Activated CD4-positive, alpha-beta memory T cell treated with anti-CD3 and anti-CD28 coated beads, Interleukin-2, amount 10 ng/mL, durations not matched to agents 7 days and 5 days (primary cell): ENCODE measurements around the gene EXOSC3. TPM values are rescaled to one million over a fixed set of nuclear protein-coding genes. Genes with fewer than 3 reads are reported as not detected.
"Not testable (repeated sequence)": the region's sequence is repeated elsewhere in the genome, so short reads cannot be mapped to it uniquely, and the experiment has no call there.

Experiments used
- CTCF ChIA-PET: fragments of 350-600 bp; sonication (Branson Sonifier 250); formaldehyde crosslinking; loops from one replicate; lab custom pipeline; 2021; ENCODE audit warnings: antibody characterized with exemption, inconsistent platforms; lab: Charles Lee
- POLR2A ChIA-PET: fragments of 350-600 bp; sonication (Branson Sonifier 250); formaldehyde crosslinking; loops from one replicate; lab custom pipeline; 2021; ENCODE audit warnings: antibody characterized with exemption; lab: Charles Lee
- DNase-seq: peaks from one replicate; pipeline ENCODE4 v3.0.0-alpha.2; 2020
- H3K27ac Mint-ChIP-seq: one replicate; pipeline ENCODE4 v1.8.0; 2021; ENCODE audit warnings: mild to moderate bottlenecking, mixed read lengths
- H3K27me3 Mint-ChIP-seq: one replicate; pipeline ENCODE4 v1.8.0; 2021; ENCODE audit warnings: mixed read lengths
- H3K36me3 Mint-ChIP-seq: one replicate; pipeline ENCODE4 v1.8.0; 2021; ENCODE audit warnings: low read depth, mixed read lengths
- H3K4me1 Mint-ChIP-seq: one replicate; pipeline ENCODE4 v1.8.0; 2021; ENCODE audit warnings: mixed read lengths
- H3K4me3 Mint-ChIP-seq: one replicate; pipeline ENCODE4 v1.8.0; 2021; ENCODE audit warnings: mild to moderate bottlenecking, mixed read lengths
- H3K9me3 Mint-ChIP-seq: one replicate; pipeline ENCODE4 v1.8.0; 2021; ENCODE audit warnings: mixed read lengths
- total RNA-seq, 2 experiments: library from RNA; stranded (reverse); gene quantifications; one replicate each; pipeline ENCODE4 v1.2.3, GENCODE V29; 2021

EXOSC3 gene
- total RNA-seq, 2 experiments from 2014 or later: 66.6 to 69.6 TPM

DNA sequence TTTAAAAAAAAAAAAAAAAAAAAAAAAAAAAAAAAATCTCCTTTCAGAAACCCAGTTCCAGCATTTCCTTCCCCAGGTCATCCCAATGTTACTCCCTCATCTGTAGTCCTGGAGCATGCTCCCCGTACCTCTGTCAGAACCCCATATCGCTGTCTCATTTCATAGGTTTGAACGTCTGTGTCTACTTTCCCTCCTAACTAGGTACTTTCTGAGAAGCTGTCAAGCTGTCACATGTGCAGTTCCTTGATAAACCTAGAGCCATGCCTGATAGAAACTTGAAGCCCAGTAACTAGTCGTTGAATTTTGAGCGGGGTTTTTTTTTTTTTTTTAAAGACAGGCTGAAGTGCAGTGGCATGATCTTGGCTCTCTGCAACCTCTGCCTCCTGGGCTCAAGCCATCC, 15.6 kb downstream of the EXOSC3 start:
- Mint-ChIP-seq H3K4me1 (no peaks in the 10 kb centered on the region), H3K27ac (no peak overlapping the region), H3K4me3 (no peak overlapping the region), H3K36me3 (peaks cover 46% of the 10 kb centered on the region), H3K9me3 (no peaks in the 10 kb centered on the region), H3K27me3 (no peaks in the 10 kb centered on the region)
- ChIA-PET POLR2A (interaction anchor here (1.0 to 1.9 kb wide), 3 partner anchors 9 to 16 kb away, joined by 3 to 5 read pairs (median 5); partner anchors contain the start of gene EXOSC3), CTCF (interaction anchor here (0.7 kb wide), 1 partner anchor 319 kb away, joined by 4 read pairs; no protein-coding TSS in a partner anchor)
- no peak for DNase-seq

DNA sequence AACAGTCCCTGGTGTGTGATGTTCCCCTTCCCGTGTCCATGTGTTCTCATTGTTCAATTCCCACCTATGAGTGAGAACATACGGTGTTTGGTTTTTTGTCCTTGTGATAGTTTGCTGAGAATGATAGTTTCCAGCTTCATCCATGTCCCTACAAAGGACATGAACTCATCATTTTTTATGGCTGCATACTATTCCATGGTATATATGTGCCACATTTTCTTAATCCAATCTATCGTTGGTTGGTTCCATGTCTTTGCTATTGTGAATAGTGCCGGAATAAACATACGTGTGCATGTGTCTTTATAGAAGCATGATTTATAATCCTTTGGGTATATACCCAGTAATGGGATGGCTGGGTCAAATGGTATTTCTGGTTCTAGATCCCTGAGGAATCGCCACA, 19.6 kb downstream of the EXOSC3 start:
- CTCF ChIA-PET, H3K9me3 Mint-ChIP-seq, POLR2A ChIA-PET, H3K27me3 Mint-ChIP-seq, DNase-seq, H3K4me1 Mint-ChIP-seq, H3K27ac Mint-ChIP-seq, H3K4me3 Mint-ChIP-seq: not testable (repeated sequence)
- H3K36me3 Mint-ChIP-seq: peaks cover 52% of the 10 kb centered on the region

DNA sequence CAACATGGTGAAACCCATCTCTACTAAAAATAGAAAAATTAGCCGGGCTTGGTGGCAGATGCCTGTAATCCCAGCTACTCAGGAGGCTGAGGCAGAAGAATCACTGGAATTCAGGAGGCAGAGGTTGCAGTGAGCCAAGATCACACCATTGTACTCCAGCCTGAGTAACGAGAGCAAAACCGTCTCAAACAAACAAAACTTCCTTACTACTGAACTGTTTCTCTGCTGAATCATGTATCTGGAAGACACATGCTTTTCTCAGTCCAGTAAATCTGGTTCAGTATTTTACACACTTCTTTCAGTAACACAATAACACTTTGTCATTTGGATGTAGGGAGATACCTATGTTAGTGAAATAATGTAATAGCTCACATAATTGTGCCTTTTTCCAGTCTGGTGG, 23.4 kb downstream of the EXOSC3 start:
- H3K36me3 Mint-ChIP-seq: peaks cover 35% of the 10 kb centered on the region
- POLR2A ChIA-PET: no interaction called here
- H3K27ac Mint-ChIP-seq: no peak overlapping the region
- H3K9me3 Mint-ChIP-seq: no peaks in the 10 kb centered on the region
- DNase-seq: no peak
- CTCF ChIA-PET: no interaction called here
- no peaks in the 10 kb centered on the region for H3K27me3 Mint-ChIP-seq
- no peak overlapping the region for H3K4me3 Mint-ChIP-seq
- H3K4me1 Mint-ChIP-seq: no peaks in the 10 kb centered on the region

DNA sequence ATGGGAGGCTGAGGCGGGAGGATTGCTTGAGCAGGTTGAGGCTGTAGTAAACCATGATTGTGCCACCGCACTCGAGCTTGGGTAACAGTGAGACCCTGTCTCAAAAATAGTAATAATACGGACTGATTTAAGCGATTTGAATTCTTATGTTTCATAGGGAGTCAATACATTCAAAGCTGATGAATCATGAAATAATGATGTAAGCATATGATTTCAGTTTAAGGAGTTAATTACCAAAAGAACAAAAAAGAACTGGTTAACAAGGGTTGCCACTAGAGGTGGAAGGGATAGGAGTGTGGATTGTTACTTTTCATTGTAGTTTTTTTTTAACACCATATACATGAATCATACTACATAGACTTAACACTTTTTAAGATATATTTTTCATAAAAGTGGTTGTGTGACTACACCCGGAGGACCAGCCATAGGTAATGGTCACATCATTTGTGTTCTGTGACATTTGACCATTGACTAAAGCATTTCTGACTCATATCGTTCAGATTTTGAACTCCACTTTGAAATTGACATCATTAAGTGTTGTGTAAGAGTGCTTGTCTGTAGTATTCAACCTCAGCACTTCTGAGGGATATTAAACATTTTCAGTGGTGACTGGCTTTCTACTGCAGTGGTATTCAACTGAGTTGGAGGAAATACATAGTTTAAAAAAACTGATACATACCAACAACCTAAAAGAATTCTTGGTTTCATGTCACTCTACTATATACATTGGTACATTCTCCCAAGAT, 24.3 kb downstream of the EXOSC3 start:
- Mint-ChIP-seq H3K27ac (no peak overlapping the region), H3K27me3 (no peaks in the 10 kb centered on the region), H3K4me1 (peaks cover under 1% of the 10 kb centered on the region), H3K36me3 (peaks cover 29% of the 10 kb centered on the region), H3K4me3 (no peak overlapping the region), H3K9me3 (no peaks in the 10 kb centered on the region)
- DNase-seq: no peak
- ChIA-PET CTCF (no interaction called here), POLR2A (no interaction called here)

DNA sequence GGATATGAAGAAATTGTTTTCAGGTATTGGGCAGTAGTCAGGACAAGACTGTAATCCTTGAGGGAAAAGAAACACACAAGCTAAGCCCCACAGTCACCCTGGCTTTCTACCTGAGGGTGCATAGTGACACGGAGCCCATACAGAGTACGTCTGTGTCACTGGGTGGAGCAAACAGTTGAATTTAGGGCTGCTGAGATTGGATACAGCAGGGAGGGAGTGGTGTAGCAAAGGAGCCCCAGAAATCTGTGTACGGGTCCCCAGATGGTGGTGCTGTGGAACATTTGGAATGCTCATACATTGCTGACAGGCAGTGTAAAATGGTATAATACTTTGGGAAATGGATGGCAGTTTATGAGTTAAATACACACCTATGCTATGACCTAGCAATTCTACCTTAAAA, 26.1 kb downstream of the EXOSC3 start:
- ChIA-PET CTCF (no interaction called here), POLR2A (no interaction called here)
- H3K27ac Mint-ChIP-seq: no peak overlapping the region
- H3K27me3 Mint-ChIP-seq: no peaks in the 10 kb centered on the region
- no peak for DNase-seq
- peaks cover 26% of the 10 kb centered on the region for H3K36me3 Mint-ChIP-seq
- H3K4me3 Mint-ChIP-seq: no peak overlapping the region
- no peaks in the 10 kb centered on the region for H3K9me3 Mint-ChIP-seq
- peaks cover 17% of the 10 kb centered on the region for H3K4me1 Mint-ChIP-seq

DNA sequence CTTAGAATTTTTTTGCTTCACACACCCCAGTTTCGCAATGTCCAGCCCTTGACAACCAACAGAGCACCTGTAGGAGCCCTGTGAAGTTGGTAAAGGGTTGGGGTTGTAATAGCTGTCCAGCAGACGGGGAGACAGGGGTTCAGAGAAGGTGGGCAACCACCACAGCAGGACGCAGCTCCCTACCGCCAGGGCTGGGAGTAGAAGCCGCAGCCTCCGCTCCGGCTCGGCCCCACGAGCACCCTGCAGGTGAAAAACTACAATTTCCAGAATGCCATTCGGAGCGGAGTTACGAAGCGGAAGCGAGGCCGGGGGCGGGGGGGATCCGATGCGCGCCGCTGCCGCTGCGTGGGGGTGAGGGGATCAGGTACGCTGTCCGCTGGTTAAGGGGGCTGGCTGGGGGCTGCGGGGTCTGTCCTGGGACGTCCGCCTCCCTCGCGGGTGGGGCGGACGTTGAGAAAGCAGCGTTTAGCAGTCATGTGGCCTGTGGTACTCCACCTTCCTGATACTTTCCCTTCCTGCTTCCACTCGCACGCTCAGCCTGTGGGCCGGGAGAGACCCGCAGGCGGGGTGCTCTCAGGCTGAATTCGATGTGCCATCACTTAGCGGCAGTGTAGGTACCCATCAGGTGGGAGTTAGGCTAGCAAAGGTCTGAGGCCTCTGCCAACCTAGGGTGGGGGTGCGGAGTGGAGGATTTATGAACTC, 31.2 kb downstream of the EXOSC3 start, which contains the start of gene TRMT10B:
Gene TRMT10B (plus strand): TSS at position 317 of the 702 bp plus-strand sequence. CDS start 8,127 bp downstream, outside the sequence.
- peak within 1 kb of the TSS; percentile 95 for H3K4me3 Mint-ChIP-seq

DNA sequence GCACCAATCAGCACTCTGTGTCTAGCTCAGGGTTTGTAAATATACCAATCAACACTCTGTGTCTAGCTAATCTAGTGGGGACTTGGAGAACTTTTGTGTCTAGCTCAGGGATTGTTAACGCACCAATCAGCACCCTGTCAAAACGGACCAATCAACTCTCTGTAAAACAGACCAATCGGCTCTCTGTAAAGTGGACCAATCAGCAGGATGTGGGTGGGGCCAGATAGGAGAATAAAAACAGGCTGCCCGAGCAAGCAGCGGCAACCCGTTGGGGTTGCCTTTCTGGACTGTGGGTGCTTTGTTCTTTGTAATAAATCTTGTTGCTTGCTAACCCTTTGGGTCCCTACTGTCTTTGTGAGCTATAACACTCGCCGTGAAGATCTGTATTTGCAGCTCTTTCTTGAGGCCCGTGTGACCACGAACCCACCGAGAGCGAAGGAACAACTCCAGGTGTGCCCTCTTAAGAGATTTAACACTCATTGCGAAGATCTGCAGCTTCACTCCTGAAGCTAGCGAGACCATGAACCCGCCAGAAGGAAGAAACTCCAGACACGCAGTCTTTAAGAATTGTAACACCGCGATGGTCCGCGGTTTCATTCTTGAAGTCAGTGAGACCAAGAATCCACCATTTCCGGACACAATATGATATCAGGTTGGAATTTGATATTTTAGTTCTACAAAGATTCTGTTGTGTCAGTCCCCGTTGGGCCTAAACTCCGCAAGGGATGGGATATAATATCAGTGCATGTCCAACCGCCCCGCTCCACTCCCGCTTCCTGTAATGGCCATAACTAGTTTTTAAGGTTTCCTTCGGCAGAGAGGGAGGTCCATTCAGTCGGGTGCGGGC, 32.0 kb downstream of the EXOSC3 start:
- no peak for DNase-seq
- Mint-ChIP-seq H3K27me3 (no peaks in the 10 kb centered on the region), H3K4me3 (peak overlapping the region; percentile 95), H3K4me1 (peaks cover 26% of the 10 kb centered on the region), H3K27ac (peak overlapping the region; percentile 79), H3K36me3 (peaks cover 10% of the 10 kb centered on the region), H3K9me3 (peaks cover 3% of the 10 kb centered on the region)
- ChIA-PET POLR2A (interaction anchor here (1.0 to 1.9 kb wide), 3 partner anchors 31 to 161 kb away, joined by 3 to 15 read pairs (median 3); partner anchors contain the start of genes DCAF10, EXOSC3 and TOMM5), CTCF (interaction anchor here (0.8 to 0.9 kb wide), 2 partner anchors 48 to 161 kb away, joined by 3 read pairs; partner anchors contain the start of genes DCAF10 and TOMM5)

More for the DNA sequence above, 31.2 kb downstream of the EXOSC3 start, which contains the start of gene TRMT10B:
- H3K4me1 Mint-ChIP-seq: peaks cover 26% of the 10 kb centered on the region
- peaks cover 3% of the 10 kb centered on the region for H3K9me3 Mint-ChIP-seq
- H3K27ac Mint-ChIP-seq: peak within 1 kb of the TSS; percentile 79
- DNase-seq: peak; percentile 76
- ChIA-PET CTCF (no interaction called here), POLR2A (interaction anchor here (1.0 to 1.9 kb wide), 3 partner anchors 31 to 161 kb away, joined by 3 to 15 read pairs (median 3); partner anchors contain the start of genes DCAF10, EXOSC3 and TOMM5)
- peaks cover 10% of the 10 kb centered on the region for H3K36me3 Mint-ChIP-seq
- no peaks in the 10 kb centered on the region for H3K27me3 Mint-ChIP-seq

DNA sequence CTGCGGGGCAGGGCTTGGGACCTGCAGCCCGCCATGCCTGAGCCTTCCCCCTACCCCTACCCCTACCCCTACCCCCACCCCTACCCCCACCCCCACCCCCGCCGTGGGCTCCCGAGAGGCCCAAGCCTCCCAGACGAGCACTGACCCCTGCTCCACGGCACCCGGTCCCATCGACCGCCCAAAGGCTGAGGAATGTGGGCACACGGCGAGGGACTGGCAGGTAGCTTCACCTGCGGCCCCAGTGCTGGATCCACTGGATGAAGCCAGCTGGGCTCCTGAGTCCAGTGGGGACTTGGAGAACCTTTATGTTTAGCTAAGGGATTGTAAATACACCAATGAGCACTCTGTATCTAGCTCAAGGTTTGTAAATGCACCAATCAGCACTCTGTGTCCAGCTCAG, 32.8 kb downstream of the EXOSC3 start:
- DNase-seq, H3K27me3 Mint-ChIP-seq, H3K4me3 Mint-ChIP-seq, H3K36me3 Mint-ChIP-seq, H3K27ac Mint-ChIP-seq, H3K9me3 Mint-ChIP-seq: not testable (repeated sequence)
- ChIA-PET POLR2A (interaction anchor here (1.9 kb wide), 1 partner anchor 32 kb away, joined by 15 read pairs; the partner anchor contains the start of gene EXOSC3), CTCF (interaction anchor here (0.8 to 0.9 kb wide), 2 partner anchors 48 to 160 kb away, joined by 3 read pairs; partner anchors contain the start of genes DCAF10 and TOMM5)
- H3K4me1 Mint-ChIP-seq: peaks cover 26% of the 10 kb centered on the region

DNA sequence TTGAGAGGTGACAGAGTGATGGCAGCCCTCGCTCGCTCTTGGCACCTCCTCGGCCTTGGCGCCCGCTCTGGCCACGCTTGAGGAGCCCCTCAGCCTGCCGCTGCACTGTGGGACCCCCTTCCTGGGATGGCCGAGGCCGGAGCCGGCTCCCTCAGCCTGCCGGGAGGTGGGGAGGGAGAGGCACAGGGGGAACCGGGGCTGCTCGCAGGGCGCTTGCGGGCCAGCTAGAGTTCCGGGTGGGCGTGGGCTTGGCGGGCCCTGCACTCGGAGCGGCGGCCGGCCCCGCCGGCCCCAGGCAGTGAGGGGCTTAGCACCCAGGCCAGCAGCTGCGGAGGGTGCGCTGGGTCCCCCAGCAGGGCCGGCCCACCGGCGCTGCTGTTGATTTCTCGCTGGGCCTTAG, 33.2 kb downstream of the EXOSC3 start:
- CTCF ChIA-PET, H3K36me3 Mint-ChIP-seq, H3K9me3 Mint-ChIP-seq, H3K27ac Mint-ChIP-seq, H3K4me3 Mint-ChIP-seq, H3K27me3 Mint-ChIP-seq, DNase-seq: not testable (repeated sequence)
- H3K4me1 Mint-ChIP-seq: peaks cover 26% of the 10 kb centered on the region
- POLR2A ChIA-PET: interaction anchor here (1.9 kb wide), 1 partner anchor 32 kb away, joined by 15 read pairs; the partner anchor contains the start of gene EXOSC3

DNA sequence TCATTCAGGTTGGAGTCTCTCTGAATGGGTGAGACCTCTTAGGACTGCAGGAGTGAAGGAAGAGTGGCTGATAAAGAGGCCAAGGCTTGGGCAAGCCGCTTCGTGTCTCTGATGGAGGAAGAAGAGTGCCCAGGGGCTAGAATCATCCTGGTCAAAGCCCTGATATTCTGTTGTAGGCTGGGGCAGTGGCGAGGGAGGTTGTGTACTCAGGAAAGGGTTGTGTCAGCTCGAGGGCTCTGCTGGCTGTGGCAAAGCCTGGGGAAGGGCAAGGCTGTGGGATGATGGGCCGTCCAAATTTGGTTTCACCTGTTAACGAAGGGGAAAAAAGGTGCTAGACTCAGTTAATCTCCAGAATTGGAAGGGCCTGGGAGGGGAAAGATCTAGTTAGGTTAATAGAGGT, 33.7 kb downstream of the EXOSC3 start:
- CTCF ChIA-PET: interaction anchor here (0.6 kb wide), 1 partner anchor 70 kb away, joined by 3 read pairs; no protein-coding TSS in a partner anchor
- peaks cover 26% of the 10 kb centered on the region for H3K4me1 Mint-ChIP-seq
- H3K4me3 Mint-ChIP-seq: no peak overlapping the region
- peaks cover 7% of the 10 kb centered on the region for H3K36me3 Mint-ChIP-seq
- peaks cover 3% of the 10 kb centered on the region for H3K9me3 Mint-ChIP-seq
- DNase-seq: no peak
- POLR2A ChIA-PET: no interaction called here
- no peaks in the 10 kb centered on the region for H3K27me3 Mint-ChIP-seq
- no peak overlapping the region for H3K27ac Mint-ChIP-seq

DNA sequence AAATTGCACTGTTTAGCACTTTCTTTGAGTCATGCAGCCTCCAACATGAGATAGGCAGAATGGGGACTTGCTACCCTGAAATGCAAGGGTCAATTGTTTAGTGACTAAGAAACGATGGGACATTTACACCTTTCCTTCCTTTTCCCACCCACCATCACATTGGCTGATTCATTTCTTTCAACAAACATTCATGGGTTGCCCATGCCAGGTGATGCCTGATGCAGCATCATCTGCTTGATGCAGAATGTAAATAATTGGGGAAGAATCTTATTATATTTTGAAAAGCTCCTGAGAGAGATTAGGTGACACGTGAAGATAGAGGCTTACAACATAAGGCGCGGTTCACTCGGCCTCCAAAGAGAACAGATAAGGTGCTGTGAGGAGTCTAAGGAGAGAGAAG, 35.7 kb downstream of the EXOSC3 start:
- peaks cover 2% of the 10 kb centered on the region for H3K27me3 Mint-ChIP-seq
- no peak for DNase-seq
- POLR2A ChIA-PET: no interaction called here
- peaks cover 3% of the 10 kb centered on the region for H3K9me3 Mint-ChIP-seq
- H3K36me3 Mint-ChIP-seq: peaks cover 4% of the 10 kb centered on the region
- H3K4me3 Mint-ChIP-seq: no peak overlapping the region
- peaks cover 13% of the 10 kb centered on the region for H3K4me1 Mint-ChIP-seq
- H3K27ac Mint-ChIP-seq: no peak overlapping the region
- CTCF ChIA-PET: interaction anchor here (0.8 to 1.8 kb wide), 5 partner anchors 11 to 135 kb away, joined by 3 to 4 read pairs (median 3); no protein-coding TSS in a partner anchor

DNA sequence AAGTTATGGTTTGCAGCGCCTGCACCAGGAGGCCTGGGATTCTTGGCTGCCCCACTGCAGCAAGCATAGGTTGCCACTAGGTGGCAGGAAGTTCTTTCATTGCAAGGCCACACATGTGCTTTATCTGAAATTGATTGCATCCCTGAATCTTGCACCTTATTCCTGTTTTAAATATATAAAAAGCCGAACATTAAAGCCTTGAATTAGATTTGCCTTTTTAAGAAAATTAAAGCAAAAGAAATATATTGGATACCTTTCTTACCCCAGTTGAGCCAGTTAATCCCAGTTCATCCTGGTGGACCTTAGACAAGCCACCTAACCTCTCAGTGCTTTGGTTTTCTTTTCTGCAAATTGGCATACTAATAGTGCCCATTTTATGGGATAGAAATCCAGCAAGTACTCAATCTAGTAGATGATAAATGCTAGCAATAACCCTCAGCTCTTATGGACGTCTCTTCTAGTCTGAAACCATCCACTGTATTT, 37.6 kb downstream of the EXOSC3 start:
- H3K36me3 Mint-ChIP-seq: no peaks in the 10 kb centered on the region
- ChIA-PET CTCF (interaction anchor here (1.2 to 1.8 kb wide), 5 partner anchors 9 to 166 kb away, joined by 3 to 7 read pairs (median 4); no protein-coding TSS in a partner anchor), POLR2A (interaction anchor here (0.6 kb wide), 1 partner anchor 38 kb away, joined by 4 read pairs; the partner anchor contains the start of gene EXOSC3)
- H3K27me3 Mint-ChIP-seq: peaks cover 2% of the 10 kb centered on the region
- no peak overlapping the region for H3K27ac Mint-ChIP-seq
- no peaks in the 10 kb centered on the region for H3K4me1 Mint-ChIP-seq
- no peak overlapping the region for H3K4me3 Mint-ChIP-seq
- DNase-seq: peak; percentile 65
- H3K9me3 Mint-ChIP-seq: no peaks in the 10 kb centered on the region
